Thymus (tissue), 11 donors: ENCODE data around the gene SPNS2. TPM values are rescaled to one million over a fixed set of nuclear protein-coding genes. Genes with fewer than 3 reads are reported as not detected.

Experiments
- DNase-seq, 9 donors: peaks; one replicate each; pipeline ENCODE4 v3.0.0-alpha.2; 2013; ENCODE audit warnings: low spot score in 9 of 9, low read depth in 6 of 9, missing footprints in 1 of 9
- H3K27ac ChIP-seq, 2 donors: one replicate each; pipeline ENCODE4 v1.5.1; 2013; ENCODE audit warnings: control low read depth in 1 of 2, low read depth in 1 of 2, low read length in 1 of 2, mild to moderate bottlenecking in 1 of 2, moderate library complexity in 1 of 2
- H3K27me3 ChIP-seq, 2 donors: one replicate each; pipeline ENCODE4 v1.5.1; 2013; ENCODE audit warnings: low read length in 1 of 2; ENCODE audit not compliant: control insufficient read depth in 2 of 2, insufficient read depth in 1 of 2
- H3K36me3 ChIP-seq, 2 donors: one replicate each; pipeline ENCODE4 v1.5.1; 2013; ENCODE audit warnings: low read length in 1 of 2, mild to moderate bottlenecking in 1 of 2, moderate library complexity in 1 of 2; ENCODE audit not compliant: control insufficient read depth in 2 of 2, insufficient read depth in 2 of 2
- H3K4me1 ChIP-seq, 2 donors: one replicate each; pipeline ENCODE4 v1.5.1; 2013; ENCODE audit warnings: low read length in 2 of 2; ENCODE audit not compliant: control insufficient read depth in 2 of 2, insufficient read depth in 2 of 2
- H3K4me3 ChIP-seq, 2 donors: one replicate each; pipeline ENCODE4 v1.5.1; 2013; ENCODE audit warnings: low read length in 2 of 2, control low read depth in 1 of 2, mild to moderate bottlenecking in 1 of 2
- H3K9me3 ChIP-seq, 2 donors: one replicate each; pipeline ENCODE4 v1.5.1; 2013; ENCODE audit warnings: low read length in 1 of 2, mild to moderate bottlenecking in 1 of 2; ENCODE audit not compliant: control insufficient read depth in 2 of 2, insufficient read depth in 1 of 2
- WGBS: extraction: QIAGEN DNeasy Blood & Tissue Kit; methylation state at CpG from one replicate; pipeline ENCODE4 v1.1.7; 2013; 5-methylcytosine and 5-hydroxymethylcytosine counted together
- polyA plus RNA-seq: library from polyadenylated mRNA; stranded (reverse); fragments of 200-250 nt; gene quantifications from one replicate; pipeline ENCODE4 v1.2.3, GENCODE V29; 2013
- total RNA-seq: library from RNA; stranded (reverse); fragments of 120-200 nt; gene quantifications from one replicate; pipeline ENCODE4 v1.2.4, GENCODE V29; 2013
- donor health status: healthy.

Gene SPNS2
- total and polyA plus RNA-seq, 2 donors = 3.4 to 16.1 TPM

- Histone ChIP-seq H3K36me3 (no peaks in the 10 kb centered on the region), H3K4me1 (no peaks in the 10 kb centered on the region), H3K4me3 (no peak overlapping the region), H3K9me3 (no peaks in the 10 kb centered on the region), H3K27ac (no peak overlapping the region), H3K27me3 (no peaks in the 10 kb centered on the region)
- no peak for DNase-seq
- 97% methylated on average over 7 of the region's 7 CpGs for WGBS
Observed at GRCh38 chr17:4467287-4467686, 31.4 kb upstream of the SPNS2 start.

GRCh38 chr17:4469552-4469951 is 29.1 kb upstream of the SPNS2 start:
- Histone ChIP-seq H3K27me3 (no peaks in the 10 kb centered on the region), H3K36me3 (no peaks in the 10 kb centered on the region), H3K9me3 (no peaks in the 10 kb centered on the region), H3K27ac (no peak overlapping the region), H3K4me3 (no peak overlapping the region), H3K4me1 (no peaks in the 10 kb centered on the region)
- DNase-seq = no peak
- WGBS = 92% methylated on average over 12 of the region's 12 CpGs

GRCh38 chr17:4472286-4472685 is 26.4 kb upstream of the SPNS2 start:
- no peak for DNase-seq
- H3K27ac ChIP-seq = no peak overlapping the region
- H3K9me3 ChIP-seq = no peaks in the 10 kb centered on the region
- peaks cover 8 to 16% of the 10 kb centered on the region in 2 donors for H3K4me1 ChIP-seq
- no peaks in the 10 kb centered on the region for H3K27me3 ChIP-seq
- H3K36me3 ChIP-seq = no peaks in the 10 kb centered on the region
- 95% methylated on average over 3 of the region's 3 CpGs for WGBS
- H3K4me3 ChIP-seq = no peak overlapping the region

- DNase-seq = no peak
- 96% methylated on average over 13 of the region's 13 CpGs for WGBS
- Histone ChIP-seq H3K27ac (no peak overlapping the region), H3K9me3 (no peaks in the 10 kb centered on the region), H3K4me1 (peaks cover 8 to 20% of the 10 kb centered on the region in 2 donors), H3K4me3 (no peak overlapping the region), H3K27me3 (no peaks in the 10 kb centered on the region), H3K36me3 (no peaks in the 10 kb centered on the region)
Observed at GRCh38 chr17:4474093-4474492, 24.6 kb upstream of the SPNS2 start.

- 96% methylated on average over 9 of the region's 9 CpGs for whole genome bisulfite sequencing
- no peaks in the 10 kb centered on the region for H3K36me3 ChIP-seq
- H3K27ac ChIP-seq = no peak overlapping the region
- no peak for DNase-seq
- peaks cover 8 to 22% of the 10 kb centered on the region in 2 donors for H3K4me1 ChIP-seq
- H3K4me3 ChIP-seq = no peak overlapping the region
- H3K27me3 ChIP-seq = no peaks in the 10 kb centered on the region
- no peaks in the 10 kb centered on the region for H3K9me3 ChIP-seq
Observed at GRCh38 chr17:4475001-4475400, 23.7 kb upstream of the SPNS2 start.

- H3K9me3 ChIP-seq = no peaks in the 10 kb centered on the region
- H3K36me3 ChIP-seq = no peaks in the 10 kb centered on the region
- no peak for DNase-seq
- no peaks in the 10 kb centered on the region for H3K27me3 ChIP-seq
- H3K4me3 ChIP-seq = no peak overlapping the region
- H3K27ac ChIP-seq = no peak overlapping the region
- 94% methylated on average over 7 of the region's 7 CpGs for WGBS
- H3K4me1 ChIP-seq = peaks cover 8 to 27% of the 10 kb centered on the region in 2 donors
Observed at GRCh38 chr17:4475463-4475862, 23.2 kb upstream of the SPNS2 start.

- H3K9me3 ChIP-seq = no peaks in the 10 kb centered on the region
- H3K27ac ChIP-seq = no peak overlapping the region
- no peaks in the 10 kb centered on the region for H3K27me3 ChIP-seq
- no peaks in the 10 kb centered on the region for H3K36me3 ChIP-seq
- 89% methylated on average over 14 of the region's 14 CpGs for WGBS
- DNase-seq = no peak
- peaks cover 13 to 33% of the 10 kb centered on the region in 2 donors for H3K4me1 ChIP-seq
- no peak overlapping the region for H3K4me3 ChIP-seq
Observed at GRCh38 chr17:4476017-4476416, 22.7 kb upstream of the SPNS2 start.

GRCh38 chr17:4476511-4477070 is 22.1 kb upstream of the SPNS2 start:
- Histone ChIP-seq H3K27me3 (no peaks in the 10 kb centered on the region), H3K36me3 (no peaks in the 10 kb centered on the region), H3K4me3 (no peak overlapping the region), H3K27ac (no peak overlapping the region), H3K9me3 (no peaks in the 10 kb centered on the region), H3K4me1 (peaks cover 18 to 38% of the 10 kb centered on the region in 2 donors)
- WGBS = 70% methylated on average over 19 of the region's 19 CpGs
- peak in 1 of 9 donors; percentile 50 for DNase-seq

GRCh38 chr17:4477255-4477791 is 21.4 kb upstream of the SPNS2 start:
- Histone ChIP-seq H3K27me3 (no peaks in the 10 kb centered on the region), H3K36me3 (peaks cover 0 to 3% of the 10 kb centered on the region in 2 donors), H3K9me3 (no peaks in the 10 kb centered on the region), H3K27ac (no peak overlapping the region), H3K4me1 (peaks cover 20 to 40% of the 10 kb centered on the region in 2 donors), H3K4me3 (no peak overlapping the region)
- WGBS = 94% methylated on average over 10 of the region's 10 CpGs
- no peak for DNase-seq
